Panc1 (cell line): ENCODE results near the gene SLF2. TPM values are rescaled to one million over a fixed set of nuclear protein-coding genes. Genes with fewer than 3 reads are reported as not detected.

Experiments
- ATAC-seq: fragments of 200-7000 bp; cut with Tn5 transposase; 2 replicates; pipeline ENCODE4 v1.9.1; 2020; ENCODE audit warnings: mild to moderate bottlenecking, moderate library complexity
- BruUV-seq: library from RNA; stranded (reverse); fragments of 400-500 nt; replicated peaks from 2 replicates; lab custom pipeline; 2021; lab: Mats Ljungman, UMichigan
- CTCF ChIA-PET: fragments of 300-600 bp; sonication (Branson Sonifier 250); formaldehyde crosslinking; loops from one replicate; lab custom pipeline; 2022; ENCODE audit warnings: antibody characterized with exemption; lab: Charles Lee
- POLR2A ChIA-PET: fragments of 300-600 bp; sonication (Branson Sonifier 250); formaldehyde crosslinking; loops from one replicate; lab custom pipeline; 2022; ENCODE audit warnings: antibody characterized with exemption; lab: Charles Lee
- DNase-seq: peaks from one replicate; pipeline ENCODE4 v3.0.0-alpha.2; 2010; ENCODE audit warnings: low read depth, low spot score
- H3K27ac ChIP-seq: 2 replicates; pipeline ENCODE4 v1.5.1; 2011; ENCODE audit warnings: mild to moderate bottlenecking, low read length, inconsistent platforms
- H3K27me3 ChIP-seq: fragments of 200-500 bp; sonication (Bioruptor generic); 2 replicates; pipeline ENCODE4 v1.6.0; 2014; ENCODE audit warnings: low read length, inconsistent platforms; ENCODE audit not compliant: control insufficient read depth, insufficient read depth
- H3K36me3 ChIP-seq: fragments of 200-500 bp; sonication (Bioruptor generic); 2 replicates; pipeline ENCODE4 v1.5.1; 2014; ENCODE audit warnings: inconsistent platforms, mild to moderate bottlenecking, low read length, moderate library complexity; ENCODE audit not compliant: control insufficient read depth, insufficient read depth
- H3K4me1 ChIP-seq: 2 replicates; pipeline ENCODE4 v1.5.1; 2011; ENCODE audit warnings: inconsistent platforms, mild to moderate bottlenecking, low read length, moderate library complexity; ENCODE audit not compliant: control insufficient read depth, insufficient read depth
- H3K4me3 ChIP-seq, 2 experiments: 2 replicates each; pipeline ENCODE4 v1.5.1; 2011 to 2012; ENCODE audit warnings: low read depth in 2 of 2, low read length in 2 of 2, mild to moderate bottlenecking in 2 of 2, inconsistent platforms in 1 of 2, moderate library complexity in 1 of 2
- H3K9me3 ChIP-seq: fragments of 200-500 bp; sonication (Bioruptor generic); 2 replicates; pipeline ENCODE4 v1.5.1; 2014; ENCODE audit warnings: low read depth, mild to moderate bottlenecking, inconsistent platforms, low read length, moderate library complexity; ENCODE audit not compliant: control insufficient read depth, insufficient read depth
- CTCF ChIP-seq: fragments of 450-650 bp; IDR thresholded peaks from 2 replicates; pipeline ENCODE4 v1.5.1; 2017; ENCODE audit warnings: mild to moderate bottlenecking
- POLR2AphosphoS5 ChIP-seq: IDR thresholded peaks from 2 replicates; pipeline ENCODE4 v1.6.1; 2012; ENCODE audit warnings: mild to moderate bottlenecking, low read depth, low read length, moderate library complexity
- REST ChIP-seq, 2 experiments: IDR thresholded peaks; 2 replicates each; pipeline ENCODE4 v1.6.1; 2011 to 2012; ENCODE audit warnings: low read depth in 2 of 2, control low read depth in 1 of 2, low read length in 1 of 2, mild to moderate bottlenecking in 1 of 2, moderate library complexity in 1 of 2; ENCODE audit not compliant: insufficient read depth in 1 of 2
- SIN3A ChIP-seq: IDR thresholded peaks from 2 replicates; pipeline ENCODE4 v1.6.1; 2012; ENCODE audit warnings: low read depth, mild to moderate bottlenecking, low read length, moderate library complexity, borderline replicate concordance; ENCODE audit not compliant: insufficient read depth
- TCF7L2 ChIP-seq: IDR thresholded peaks from 2 replicates; pipeline ENCODE4 v1.6.1; 2011; ENCODE audit warnings: mild to moderate bottlenecking, low read depth, low read length, inconsistent platforms
- in situ Hi-C: cut with HindIII; loops from 2 replicates; pipeline ENCODE4 v1.10.0; 2016; ENCODE audit warnings: low sequenced_read_pairs, low pct_unique_long_range_greater_than_20kb
- intact Hi-C: fragments of 100-400 bp; cut with micrococcal nuclease; formaldehyde crosslinking; loops from one replicate; pipeline ENCODE4 v1.10.0; 2022; ENCODE audit not compliant: unreplicated experiment
- total RNA-seq: library from RNA; stranded (reverse); gene quantifications from one replicate; pipeline ENCODE4 v1.2.1, GENCODE V29; 2021; ENCODE audit not compliant: unreplicated experiment

The SLF2 gene
- total RNA-seq, 1 experiment from 2014 or later, result 38.8 TPM

DNA sequence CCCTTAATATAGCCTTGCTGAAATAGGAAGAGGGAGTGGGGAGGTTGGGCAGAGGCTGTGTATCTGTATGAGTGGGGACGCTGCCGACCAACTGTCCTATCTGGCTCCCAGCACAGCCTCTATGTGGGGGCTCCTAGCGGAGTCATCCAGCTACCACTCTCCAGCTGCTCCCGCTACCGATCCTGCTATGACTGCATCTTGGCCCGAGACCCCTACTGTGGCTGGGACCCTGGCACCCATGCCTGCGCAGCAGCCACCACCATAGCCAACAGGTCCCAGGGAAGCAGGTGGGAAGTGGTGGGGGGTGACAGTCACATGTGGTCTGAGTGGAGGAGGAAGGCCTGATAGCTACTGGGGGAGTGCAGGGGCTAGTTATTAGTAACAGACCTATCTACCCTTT lies 67.9 kb downstream of the SLF2 start:
- H3K4me3 ChIP-seq, result no peak overlapping the region
- peaks cover under 1% of the 10 kb centered on the region; the same call in 1 of the 2 replicates for H3K4me1 ChIP-seq
- TF ChIP-seq TCF7L2, result no peak
- TF ChIP-seq POLR2AphosphoS5, result no peak
- TF ChIP-seq REST (IDR thresholded peaks at IDR 0.05; ENCODE audit: insufficient read depth in 1 of 2, low read depth in 2 of 2, low read length in 1 of 2), result no peak
- TF ChIP-seq CTCF, result no peak
- TF ChIP-seq SIN3A, result no peak
- H3K27me3 ChIP-seq, result no peaks in the 10 kb centered on the region
- ATAC-seq (no peak), DNase-seq (no peak)
- in situ Hi-C loops, result no loop called here
- CTCF ChIA-PET, result no interaction called here
- BruUV-seq, result no TSS peak
- H3K27ac ChIP-seq, result no peak overlapping the region
- no peaks in the 10 kb centered on the region for H3K36me3 ChIP-seq
- intact Hi-C loops, result no loop called here
- no peaks in the 10 kb centered on the region for H3K9me3 ChIP-seq
- POLR2A ChIA-PET, result interaction anchor here (0.7 kb wide), 1 partner anchor 16 kb away, joined by 3 read pairs; no protein-coding TSS in a partner anchor

DNA sequence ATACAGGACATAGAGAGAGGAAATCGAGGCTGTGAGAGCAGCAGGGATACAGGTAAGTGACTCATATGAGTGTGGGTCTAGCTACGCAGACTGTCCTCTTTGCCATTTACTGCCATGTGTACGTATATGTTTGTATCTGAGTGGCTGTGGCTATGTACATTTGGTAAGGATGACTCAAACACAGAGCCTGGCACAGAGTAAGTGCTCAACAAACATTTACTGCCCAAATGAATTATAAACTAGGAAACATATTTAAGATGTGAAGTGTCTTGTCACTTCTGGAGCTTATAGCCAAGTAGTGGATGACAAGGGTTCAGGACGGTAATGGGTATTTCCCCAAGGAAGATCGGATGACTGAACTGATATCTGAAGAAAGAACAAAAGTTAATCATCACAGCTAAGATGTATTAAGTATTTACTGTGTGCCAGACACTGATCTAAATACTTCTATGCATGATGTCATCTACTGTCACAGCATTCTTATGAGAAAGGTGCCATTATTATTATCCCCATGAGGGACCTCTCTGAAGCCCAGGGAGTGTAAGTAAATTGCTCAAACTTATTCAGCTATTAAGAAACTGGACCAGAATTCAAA lies 68.5 kb downstream of the SLF2 start:
- no peaks in the 10 kb centered on the region for H3K9me3 ChIP-seq
- in situ Hi-C loops, result no loop called here
- intact Hi-C loops, result no loop called here
- H3K27ac ChIP-seq, result no peak overlapping the region
- no peaks in the 10 kb centered on the region for H3K27me3 ChIP-seq
- no peak overlapping the region for H3K4me3 ChIP-seq
- CTCF ChIA-PET, result no interaction called here
- DNase-seq, result no peak
- POLR2A ChIA-PET, result interaction anchor here (0.7 kb wide), 1 partner anchor 16 kb away, joined by 3 read pairs; no protein-coding TSS in a partner anchor
- no TSS peak for BruUV-seq
- no peak for ATAC-seq
- no peaks in the 10 kb centered on the region for H3K36me3 ChIP-seq
- TF ChIP-seq SIN3A (no peak), REST (IDR thresholded peaks at IDR 0.05; ENCODE audit: insufficient read depth in 1 of 2, low read depth in 2 of 2, low read length in 1 of 2) (no peak), TCF7L2 (no peak)
- H3K4me1 ChIP-seq, result peaks cover 6% of the 10 kb centered on the region
